IgD-negative memory B cell (primary cell): ENCODE results near the gene EPM2AIP1. TPM values are rescaled to one million over a fixed set of nuclear protein-coding genes. Genes with fewer than 3 reads are reported as not detected.
"Not testable (repeated sequence)": the region's sequence is repeated elsewhere in the genome, so short reads cannot be mapped to it uniquely, and the experiment has no call there.

ENCODE experiments used
- H3K27ac Mint-ChIP-seq, 3 donors: one replicate each; pipeline ENCODE4 v1.8.0; 2020 to 2022; ENCODE audit warnings: mild to moderate bottlenecking in 3 of 3, mixed read lengths in 3 of 3, moderate library complexity in 1 of 3
- H3K27me3 Mint-ChIP-seq: one replicate; pipeline ENCODE4 v1.8.0; 2021; ENCODE audit warnings: mixed read lengths
- H3K36me3 Mint-ChIP-seq: one replicate; pipeline ENCODE4 v1.8.0; 2020; ENCODE audit warnings: mild to moderate bottlenecking, mixed read lengths
- H3K4me1 Mint-ChIP-seq, 3 donors: one replicate each; pipeline ENCODE4 v1.8.0; 2020 to 2022; ENCODE audit warnings: mixed read lengths in 3 of 3, mild to moderate bottlenecking in 1 of 3
- H3K4me3 Mint-ChIP-seq, 4 donors: one replicate each; pipeline ENCODE4 v1.8.0; 2020 to 2022; ENCODE audit warnings: mild to moderate bottlenecking in 4 of 4, mixed read lengths in 4 of 4, moderate library complexity in 3 of 4
- H3K9me3 Mint-ChIP-seq, 3 donors: one replicate each; pipeline ENCODE4 v1.8.0; 2020 to 2021; ENCODE audit warnings: mixed read lengths in 3 of 3, mild to moderate bottlenecking in 1 of 3
- polyA plus RNA-seq: library from polyadenylated mRNA; unstranded; fragments of 300-500 nt; fragmentation: Illumina TruSeq; gene quantifications from one replicate; pipeline ENCODE4 v1.2.3, GENCODE V29; 2021

EPM2AIP1 gene
- 4.1 TPM for polyA plus RNA-seq

GRCh38 chr3:36992806-36993325 lies at the start of gene EPM2AIP1:
TSS of gene EPM2AIP1 (minus strand) at chr3:36993131. CDS start at chr3:36993077, 54 bp downstream.
- no peak within 1 kb of the TSS for H3K4me3 Mint-ChIP-seq
- H3K27ac Mint-ChIP-seq: no peak within 1 kb of the TSS
- peaks cover 13% of the 10 kb centered on the region for H3K36me3 Mint-ChIP-seq
- H3K4me1 Mint-ChIP-seq: peaks cover 18 to 37% (median 29%) of the 10 kb centered on the region in 3 donors
- H3K27me3 Mint-ChIP-seq: no peaks in the 10 kb centered on the region
- no peaks in the 10 kb centered on the region for H3K9me3 Mint-ChIP-seq

GRCh38 chr3:37042712-37043111 lies 49.8 kb upstream of the EPM2AIP1 start:
- not testable (repeated sequence) for H3K4me3 Mint-ChIP-seq, H3K27me3 Mint-ChIP-seq, H3K36me3 Mint-ChIP-seq, H3K9me3 Mint-ChIP-seq, H3K27ac Mint-ChIP-seq, H3K4me1 Mint-ChIP-seq

GRCh38 chr3:37041546-37042195 lies 48.7 kb upstream of the EPM2AIP1 start:
- peaks cover 11% of the 10 kb centered on the region for H3K36me3 Mint-ChIP-seq
- H3K4me3 Mint-ChIP-seq: no peak overlapping the region
- H3K4me1 Mint-ChIP-seq: peaks cover 0 to 2% (median 0%) of the 10 kb centered on the region in 3 donors
- H3K9me3 Mint-ChIP-seq: peaks cover 0 to 2% (median 0%) of the 10 kb centered on the region in 3 donors
- H3K27me3 Mint-ChIP-seq: no peaks in the 10 kb centered on the region
- H3K27ac Mint-ChIP-seq: no peak overlapping the region

- Mint-ChIP-seq H3K4me1 (peaks cover 0 to 2% (median 0%) of the 10 kb centered on the region in 3 donors), H3K4me3 (no peak overlapping the region), H3K27ac (no peak overlapping the region), H3K27me3 (no peaks in the 10 kb centered on the region), H3K36me3 (peaks cover 21% of the 10 kb centered on the region), H3K9me3 (peaks cover 0 to 5% (median 0%) of the 10 kb centered on the region in 3 donors)
Observed at GRCh38 chr3:37040231-37040630, 47.3 kb upstream of the EPM2AIP1 start.

GRCh38 chr3:37039161-37039846 lies 46.4 kb upstream of the EPM2AIP1 start:
- Mint-ChIP-seq H3K27ac (no peak overlapping the region), H3K4me1 (no peaks in the 10 kb centered on the region), H3K4me3 (no peak overlapping the region), H3K36me3 (peaks cover 25% of the 10 kb centered on the region), H3K9me3 (peaks cover 0 to 5% (median 4%) of the 10 kb centered on the region in 3 donors), H3K27me3 (no peaks in the 10 kb centered on the region)

- no peak overlapping the region for H3K4me3 Mint-ChIP-seq
- H3K4me1 Mint-ChIP-seq: no peaks in the 10 kb centered on the region
- no peak overlapping the region for H3K27ac Mint-ChIP-seq
- peaks cover 0 to 5% (median 4%) of the 10 kb centered on the region in 3 donors for H3K9me3 Mint-ChIP-seq
- no peaks in the 10 kb centered on the region for H3K27me3 Mint-ChIP-seq
- peaks cover 31% of the 10 kb centered on the region for H3K36me3 Mint-ChIP-seq
Observed at GRCh38 chr3:37037352-37037751, 44.4 kb upstream of the EPM2AIP1 start.

- Mint-ChIP-seq H3K4me3 (no peak overlapping the region), H3K27me3 (no peaks in the 10 kb centered on the region), H3K9me3 (peaks cover 0 to 5% (median 4%) of the 10 kb centered on the region in 3 donors), H3K36me3 (peaks cover 27% of the 10 kb centered on the region), H3K4me1 (peaks cover 0 to under 1% (median 0%) of the 10 kb centered on the region in 3 donors), H3K27ac (peak overlapping the region in 1 of 3 donors; percentile 58)
Observed at GRCh38 chr3:37032961-37033360, 40.0 kb upstream of the EPM2AIP1 start.

- Mint-ChIP-seq H3K27me3 (no peaks in the 10 kb centered on the region), H3K27ac (no peak overlapping the region), H3K4me1 (peaks cover 0 to 5% (median 0%) of the 10 kb centered on the region in 3 donors), H3K36me3 (peaks cover 23% of the 10 kb centered on the region), H3K4me3 (no peak overlapping the region), H3K9me3 (peaks cover 0 to 4% (median 0%) of the 10 kb centered on the region in 3 donors)
Observed at GRCh38 chr3:37031096-37031682, 38.3 kb upstream of the EPM2AIP1 start.

GRCh38 chr3:37030588-37030987 lies 37.7 kb upstream of the EPM2AIP1 start:
- Mint-ChIP-seq H3K27ac (no peak overlapping the region), H3K9me3 (peaks cover 0 to 4% (median 0%) of the 10 kb centered on the region in 3 donors), H3K36me3 (peaks cover 18% of the 10 kb centered on the region), H3K4me1 (peaks cover 0 to 5% (median 0%) of the 10 kb centered on the region in 3 donors), H3K4me3 (no peak overlapping the region), H3K27me3 (no peaks in the 10 kb centered on the region)

GRCh38 chr3:37029516-37030163 lies 36.7 kb upstream of the EPM2AIP1 start:
- Mint-ChIP-seq H3K9me3 (peaks cover 0 to under 1% (median 0%) of the 10 kb centered on the region in 3 donors), H3K27ac (no peak overlapping the region), H3K4me1 (peaks cover 4 to 10% (median 4%) of the 10 kb centered on the region in 3 donors), H3K4me3 (no peak overlapping the region), H3K27me3 (no peaks in the 10 kb centered on the region), H3K36me3 (peaks cover 16% of the 10 kb centered on the region)

GRCh38 chr3:37029111-37029510 lies 36.2 kb upstream of the EPM2AIP1 start:
- H3K4me3 Mint-ChIP-seq: no peak overlapping the region
- no peaks in the 10 kb centered on the region for H3K9me3 Mint-ChIP-seq
- H3K4me1 Mint-ChIP-seq: peaks cover 4 to 12% (median 8%) of the 10 kb centered on the region in 3 donors
- H3K36me3 Mint-ChIP-seq: peaks cover 15% of the 10 kb centered on the region
- no peaks in the 10 kb centered on the region for H3K27me3 Mint-ChIP-seq
- no peak overlapping the region for H3K27ac Mint-ChIP-seq

GRCh38 chr3:37028329-37028728 lies 35.4 kb upstream of the EPM2AIP1 start:
- no peaks in the 10 kb centered on the region for H3K27me3 Mint-ChIP-seq
- H3K27ac Mint-ChIP-seq: no peak overlapping the region
- no peak overlapping the region for H3K4me3 Mint-ChIP-seq
- peaks cover 15% of the 10 kb centered on the region for H3K36me3 Mint-ChIP-seq
- H3K4me1 Mint-ChIP-seq: peaks cover 4 to 16% (median 9%) of the 10 kb centered on the region in 3 donors
- no peaks in the 10 kb centered on the region for H3K9me3 Mint-ChIP-seq

- Mint-ChIP-seq H3K36me3 (peaks cover 9% of the 10 kb centered on the region), H3K27me3 (no peaks in the 10 kb centered on the region), H3K9me3 (no peaks in the 10 kb centered on the region), H3K4me1 (peaks cover 4 to 22% (median 11%) of the 10 kb centered on the region in 3 donors), H3K4me3 (no peak overlapping the region), H3K27ac (peak overlapping the region in 1 of 3 donors; percentile 69)
Observed at GRCh38 chr3:37026851-37027250, 33.9 kb upstream of the EPM2AIP1 start.

- Mint-ChIP-seq H3K4me1 (peaks cover 4 to 22% (median 11%) of the 10 kb centered on the region in 3 donors), H3K4me3 (no peak overlapping the region), H3K36me3 (peaks cover 9% of the 10 kb centered on the region), H3K27ac (no peak overlapping the region), H3K27me3 (no peaks in the 10 kb centered on the region), H3K9me3 (no peaks in the 10 kb centered on the region)
Observed at GRCh38 chr3:37025561-37026335, 32.8 kb upstream of the EPM2AIP1 start.
